Parathyroid adenoma (tissue), 2 donors: ENCODE measurements around the gene HOXB7.

Experiments used
- H2AFZ ChIP-seq: fragments of 300-600 bp; sonication (generic); one replicate; pipeline ENCODE4 v1.7.0; 2017; ENCODE audit warnings: antibody characterized with exemption, mild to moderate bottlenecking
- H3K27ac ChIP-seq: fragments of 300-600 bp; sonication (generic); one replicate; pipeline ENCODE4 v1.7.0; 2017
- H3K27me3 ChIP-seq: fragments of 300-600 bp; sonication (generic); one replicate; pipeline ENCODE4 v1.7.0; 2017; ENCODE audit warnings: low read length; ENCODE audit not compliant: control insufficient read depth, insufficient read depth
- H3K36me3 ChIP-seq: fragments of 300-600 bp; sonication (generic); one replicate; pipeline ENCODE4 v1.7.0; 2017; ENCODE audit warnings: low read length; ENCODE audit not compliant: control insufficient read depth, insufficient read depth
- H3K4me1 ChIP-seq: fragments of 300-600 bp; sonication (generic); one replicate; pipeline ENCODE4 v1.7.0; 2017; ENCODE audit warnings: control low read depth
- H3K4me2 ChIP-seq: fragments of 300-600 bp; sonication (generic); one replicate; pipeline ENCODE4 v1.7.0; 2017; ENCODE audit warnings: low read length
- H3K4me3 ChIP-seq: fragments of 300-600 bp; sonication (generic); one replicate; pipeline ENCODE4 v1.7.0; 2017; ENCODE audit warnings: low read depth, low read length
- H3K79me2 ChIP-seq: fragments of 300-600 bp; sonication (generic); one replicate; pipeline ENCODE4 v1.7.0; 2017; ENCODE audit warnings: control low read depth
- H3K9ac ChIP-seq: fragments of 300-600 bp; sonication (generic); one replicate; pipeline ENCODE4 v1.7.0; 2017; ENCODE audit warnings: mild to moderate bottlenecking
- H3K9me3 ChIP-seq: fragments of 300-600 bp; sonication (generic); one replicate; pipeline ENCODE4 v1.7.0; 2017; ENCODE audit warnings: low read length; ENCODE audit not compliant: control insufficient read depth
- CTCF ChIP-seq: fragments of 300-600 bp; sonication (generic); IDR thresholded peaks from one replicate; pipeline ENCODE4 v1.7.0; 2017; ENCODE audit warnings: antibody characterized with exemption, mild to moderate bottlenecking
- donor health status: primary hyperparathyroidism.

Gene HOXB7

GRCh38 chr17:48641541-48642058, 30.8 kb upstream of the HOXB7 start:
- H3K9ac ChIP-seq = no peak overlapping the region
- no peak overlapping the region for H3K4me2 ChIP-seq
- no peak overlapping the region for H3K27ac ChIP-seq
- no peaks in the 10 kb centered on the region for H3K4me1 ChIP-seq
- H2AFZ ChIP-seq = no peak overlapping the region
- no peaks in the 10 kb centered on the region for H3K9me3 ChIP-seq
- no peak for TF ChIP-seq CTCF
- H3K4me3 ChIP-seq = no peak overlapping the region
- H3K79me2 ChIP-seq = no peaks in the 10 kb centered on the region
- peaks cover 23% of the 10 kb centered on the region for H3K27me3 ChIP-seq
- H3K36me3 ChIP-seq = no peaks in the 10 kb centered on the region

GRCh38 chr17:48640858-48641180, 30.0 kb upstream of the HOXB7 start:
- no peak overlapping the region for H2AFZ ChIP-seq
- H3K79me2 ChIP-seq = no peaks in the 10 kb centered on the region
- no peak overlapping the region for H3K4me3 ChIP-seq
- no peak overlapping the region for H3K4me2 ChIP-seq
- no peak overlapping the region for H3K9ac ChIP-seq
- no peaks in the 10 kb centered on the region for H3K4me1 ChIP-seq
- H3K36me3 ChIP-seq = no peaks in the 10 kb centered on the region
- TF ChIP-seq CTCF = no peak
- no peaks in the 10 kb centered on the region for H3K9me3 ChIP-seq
- peaks cover 21% of the 10 kb centered on the region for H3K27me3 ChIP-seq
- H3K27ac ChIP-seq = no peak overlapping the region

- no peaks in the 10 kb centered on the region for H3K36me3 ChIP-seq
- peaks cover 21% of the 10 kb centered on the region for H3K27me3 ChIP-seq
- no peak overlapping the region for H2AFZ ChIP-seq
Measured at GRCh38 chr17:48639982-48640857, 29.4 kb upstream of the HOXB7 start.

GRCh38 chr17:48639136-48639535, 28.3 kb upstream of the HOXB7 start:
- Histone ChIP-seq H2AFZ (no peak overlapping the region), H3K27ac (no peak overlapping the region), H3K27me3 (peaks cover 28% of the 10 kb centered on the region), H3K9ac (no peak overlapping the region), H3K4me2 (no peak overlapping the region), H3K4me1 (no peaks in the 10 kb centered on the region), H3K4me3 (no peak overlapping the region), H3K79me2 (no peaks in the 10 kb centered on the region), H3K9me3 (no peaks in the 10 kb centered on the region), H3K36me3 (no peaks in the 10 kb centered on the region)
- no peak for TF ChIP-seq CTCF

More at GRCh38 chr17:48639982-48640857, 29.4 kb upstream of the HOXB7 start:
- Histone ChIP-seq H3K4me1 (no peaks in the 10 kb centered on the region), H3K4me3 (no peak overlapping the region), H3K9me3 (no peaks in the 10 kb centered on the region), H3K27ac (no peak overlapping the region), H3K9ac (no peak overlapping the region), H3K4me2 (no peak overlapping the region), H3K79me2 (no peaks in the 10 kb centered on the region)
- no peak for TF ChIP-seq CTCF
